SK-N-SH (cell line): ENCODE measurements around the gene TDP1. TPM values are rescaled to one million over a fixed set of nuclear protein-coding genes. Genes with fewer than 3 reads are reported as not detected.

ENCODE experiments used
- CTCF ChIA-PET: fragments of 300-600, 350-600 bp; formaldehyde crosslinking; extraction: SDS; loops from one replicate; lab custom pipeline; 2021; lab: Yijun Ruan, JAX
- POLR2A ChIA-PET: fragments of 350-600 bp; sonication (Branson Sonifier 250); formaldehyde crosslinking; extraction: SDS; loops from one replicate; lab custom pipeline; 2020; ENCODE audit warnings: antibody characterized with exemption, inconsistent platforms; lab: Yijun Ruan, JAX
- DNase-seq: peaks from one replicate; pipeline ENCODE4 v3.0.0; 2012
- H2AFZ ChIP-seq: fragments of 200-600 bp; sonication (generic); 2 replicates; pipeline ENCODE4 v1.8.1; 2016; ENCODE audit warnings: antibody characterized with exemption, mild to moderate bottlenecking, low read depth
- H3F3A ChIP-seq: fragments of 200-600 bp; sonication (generic); replicated peaks from 2 replicates; pipeline ENCODE3; 2016; ENCODE audit warnings: antibody characterized with exemption, mild to moderate bottlenecking; ENCODE audit not compliant: insufficient read depth
- H3K27ac ChIP-seq, 2 experiments: fragments of 200-500 bp in 1 of 2; fragments of 200-600 bp in 1 of 2; sonication (Bioruptor generic) in 1 of 2; sonication (generic), shearing (Covaris generic) in 1 of 2; 2 replicates each; pipeline versions ENCODE4 v1.5.1 to v1.6.1; 2014 to 2016; ENCODE audit warnings: low read depth in 2 of 2, inconsistent platforms in 1 of 2, low read length in 1 of 2, mild to moderate bottlenecking in 1 of 2, mixed read lengths in 1 of 2
- H3K27me3 ChIP-seq: fragments of 200-600 bp; sonication (generic), shearing (Covaris generic); 2 replicates; pipeline ENCODE4 v1.6.1; 2016; ENCODE audit warnings: mixed run types; ENCODE audit not compliant: insufficient read depth
- H3K36me3 ChIP-seq, 2 experiments: fragments of 200-500 bp in 1 of 2; fragments of 200-600 bp in 1 of 2; sonication (Bioruptor generic) in 1 of 2; sonication (generic) in 1 of 2; replicated peaks in 1 of 2; 2 replicates each; pipeline versions ENCODE3 to v1.5.1; 2014 to 2016; ENCODE audit warnings: low read length in 1 of 2, mild to moderate bottlenecking in 1 of 2; ENCODE audit not compliant: insufficient read depth in 2 of 2, control insufficient read depth in 1 of 2
- H3K4me1 ChIP-seq, 2 experiments: fragments of 200-500 bp in 1 of 2; fragments of 200-600 bp in 1 of 2; sonication (Bioruptor generic) in 1 of 2; sonication (generic), shearing (Covaris generic) in 1 of 2; 2 replicates each; pipeline versions ENCODE4 v1.5.1 to v1.6.1; 2014 to 2016; ENCODE audit warnings: low read depth in 1 of 2, low read length in 1 of 2, mixed run types in 1 of 2; ENCODE audit not compliant: insufficient read depth in 2 of 2, control insufficient read depth in 1 of 2
- H3K4me2 ChIP-seq: fragments of 200-600 bp; sonication (generic), shearing (Covaris generic); 2 replicates; pipeline ENCODE4 v1.6.1; 2017; ENCODE audit warnings: mixed run types
- H3K4me3 ChIP-seq, 2 experiments: fragments of 200-500 bp in 1 of 2; fragments of 200-600 bp in 1 of 2; sonication (Bioruptor generic) in 1 of 2; sonication (generic), shearing (Covaris generic) in 1 of 2; 2 replicates each; pipeline versions ENCODE4 v1.5.1 to v1.8.1; 2014 to 2016; ENCODE audit warnings: low read depth in 2 of 2, inconsistent platforms in 1 of 2, low read length in 1 of 2, mild to moderate bottlenecking in 1 of 2, mixed read lengths in 1 of 2, moderate library complexity in 1 of 2
- H3K79me2 ChIP-seq: fragments of 200-600 bp; sonication (generic); 2 replicates; pipeline ENCODE4 v1.8.1; 2017; ENCODE audit warnings: mild to moderate bottlenecking; ENCODE audit not compliant: insufficient read depth
- H3K9ac ChIP-seq: fragments of 200-600 bp; sonication (generic); 2 replicates; pipeline ENCODE4 v1.6.1; 2017; ENCODE audit warnings: mixed run types
- H3K9me2 ChIP-seq: fragments of 200-600 bp; sonication (generic); 2 replicates; pipeline ENCODE4 v1.6.1; 2017; ENCODE audit warnings: mixed run types
- H3K9me3 ChIP-seq: fragments of 200-600 bp; sonication (generic); 2 replicates; pipeline ENCODE4 v1.6.1; 2017; ENCODE audit warnings: mixed run types, mild to moderate bottlenecking, moderate library complexity
- H4K20me1 ChIP-seq: fragments of 200-600 bp; sonication (generic); 2 replicates; pipeline ENCODE4 v1.6.1; 2017; ENCODE audit warnings: mild to moderate bottlenecking, mixed run types; ENCODE audit not compliant: insufficient read depth
- CHD2 ChIP-seq: fragments of 150-350 bp; IDR thresholded peaks from 2 replicates; pipeline ENCODE4 v1.6.1; 2018; ENCODE audit warnings: low read length; ENCODE audit not compliant: partially characterized antibody
- FOSL2 ChIP-seq: IDR thresholded peaks from 2 replicates; pipeline ENCODE4 v1.4.0; 2012; ENCODE audit warnings: low read depth, mild to moderate bottlenecking, moderate library complexity, borderline replicate concordance
- FOXJ3 ChIP-seq: sonication (generic); formaldehyde crosslinking; IDR thresholded peaks from 2 replicates; pipeline ENCODE4 v1.5.1; 2020; ENCODE audit warnings: mild to moderate bottlenecking, missing genetic modification reagents
- JUND ChIP-seq: IDR thresholded peaks from 2 replicates; pipeline ENCODE4 v1.4.0; 2012
- MXI1 ChIP-seq: IDR thresholded peaks from 2 replicates; pipeline ENCODE4 v1.6.1; 2012; ENCODE audit warnings: mild to moderate bottlenecking, low read depth, low read length, improper control_type of control experiment
- POLR2AphosphoS5 ChIP-seq: IDR thresholded peaks from 2 replicates; pipeline ENCODE4 v1.6.1; 2012; ENCODE audit warnings: low read depth, low read length
- RCOR1 ChIP-seq: fragments of 150-350 bp; IDR thresholded peaks from 2 replicates; pipeline ENCODE4 v1.6.1; 2017; ENCODE audit warnings: antibody characterized with exemption, low read length
- RFX5 ChIP-seq: IDR thresholded peaks from 2 replicates; pipeline ENCODE4 v1.6.1; 2012; ENCODE audit warnings: mild to moderate bottlenecking, improper control_type of control experiment, low read length
- RXRA ChIP-seq: IDR thresholded peaks from 2 replicates; pipeline ENCODE4 v1.4.0; 2012; ENCODE audit warnings: low read depth, mild to moderate bottlenecking, borderline replicate concordance
- SMC3 ChIP-seq: IDR thresholded peaks from 2 replicates; pipeline ENCODE4 v1.6.1; 2012; ENCODE audit warnings: low read depth, low read length, improper control_type of control experiment
- TAF1 ChIP-seq: IDR thresholded peaks from 2 replicates; pipeline ENCODE4 v1.6.1; 2012; ENCODE audit warnings: low read depth, mild to moderate bottlenecking, low read length, moderate library complexity, borderline replicate concordance
- WGBS: methylation state at CpG from one replicate; pipeline ENCODE4 v1.1.6; 2017; ENCODE audit warnings: low lambda C conversion rate; 5-methylcytosine and 5-hydroxymethylcytosine counted together
- polyA plus RNA-seq, 3 experiments: library from polyadenylated mRNA; depleted of rRNA; stranded (reverse); fragments of >200 nt; gene quantifications; 2 replicates each; pipeline ENCODE4 v1.2.3, GENCODE V29; 2012
- TF ChIP-seq, protein P1 (sequence below): fragments of 150-350 bp; IDR thresholded peaks from 2 replicates; pipeline ENCODE4 v1.6.1; 2017; ENCODE audit warnings: antibody characterized with exemption, low read length, low read depth, borderline replicate concordance
- TF ChIP-seq, protein P2 (sequence below): IDR thresholded peaks from 2 replicates; pipeline ENCODE4 v1.6.1; 2012; ENCODE audit warnings: mild to moderate bottlenecking, low read depth, low read length, moderate library complexity
- TF ChIP-seq, protein P3 (sequence below): IDR thresholded peaks from 2 replicates; pipeline ENCODE4; 2012

The TDP1 gene
- polyA plus RNA-seq, 1 of the 3 experiments (the other 2 are of a cell fraction) = 14.5 TPM

DNA sequence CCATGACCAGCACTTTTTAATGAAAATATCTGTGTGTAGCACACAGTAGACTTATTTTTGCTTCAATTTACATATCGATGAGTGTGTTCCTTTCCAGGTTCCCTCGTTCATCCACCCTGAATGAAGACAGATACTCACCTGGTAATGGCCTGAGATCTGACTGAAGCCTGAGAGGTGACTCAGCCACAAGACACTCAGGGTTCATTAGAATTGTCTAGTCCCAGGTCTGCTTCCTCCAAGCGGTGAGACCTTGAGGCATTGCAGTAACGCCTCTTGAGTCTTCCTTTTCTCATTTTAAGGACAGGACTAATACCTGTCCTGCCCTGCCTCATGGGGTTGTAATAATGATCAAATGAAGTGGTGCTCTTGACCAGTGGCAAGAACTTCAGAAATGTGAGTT lies 94.5 kb downstream of the TDP1 start:
- Histone ChIP-seq H3K4me2 (no peak overlapping the region), H3K9me2 (no peaks in the 10 kb centered on the region), H2AFZ (no peak overlapping the region), H3K4me1 (no peaks in the 10 kb centered on the region; a peak in 1 of 4 replicates), H3F3A (no peaks in the 10 kb centered on the region), H3K9me3 (no peaks in the 10 kb centered on the region), H3K79me2 (no peaks in the 10 kb centered on the region), H3K36me3 (no peaks in the 10 kb centered on the region), H3K4me3 (no peak overlapping the region), H4K20me1 (no peaks in the 10 kb centered on the region), H3K27ac (no peak overlapping the region), H3K27me3 (no peaks in the 10 kb centered on the region), H3K9ac (no peak overlapping the region)
- CTCF ChIA-PET = interaction anchor here (1.1 to 1.6 kb wide), 2 partner anchors 10 to 77 kb away, joined by 3 to 6 read pairs; no protein-coding TSS in a partner anchor
- no peak for DNase-seq
- TF ChIP-seq FOXJ3 (no peak), SMC3 (no peak), MXI1 (no peak), FOSL2 (no peak), RXRA (no peak), RCOR1 (no peak), JUND (no peak)
- TF ChIP-seq, protein P1, sequence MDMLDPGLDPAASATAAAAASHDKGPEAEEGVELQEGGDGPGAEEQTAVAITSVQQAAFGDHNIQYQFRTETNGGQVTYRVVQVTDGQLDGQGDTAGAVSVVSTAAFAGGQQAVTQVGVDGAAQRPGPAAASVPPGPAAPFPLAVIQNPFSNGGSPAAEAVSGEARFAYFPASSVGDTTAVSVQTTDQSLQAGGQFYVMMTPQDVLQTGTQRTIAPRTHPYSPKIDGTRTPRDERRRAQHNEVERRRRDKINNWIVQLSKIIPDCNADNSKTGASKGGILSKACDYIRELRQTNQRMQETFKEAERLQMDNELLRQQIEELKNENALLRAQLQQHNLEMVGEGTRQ = no peak
- TF ChIP-seq, protein P2, sequence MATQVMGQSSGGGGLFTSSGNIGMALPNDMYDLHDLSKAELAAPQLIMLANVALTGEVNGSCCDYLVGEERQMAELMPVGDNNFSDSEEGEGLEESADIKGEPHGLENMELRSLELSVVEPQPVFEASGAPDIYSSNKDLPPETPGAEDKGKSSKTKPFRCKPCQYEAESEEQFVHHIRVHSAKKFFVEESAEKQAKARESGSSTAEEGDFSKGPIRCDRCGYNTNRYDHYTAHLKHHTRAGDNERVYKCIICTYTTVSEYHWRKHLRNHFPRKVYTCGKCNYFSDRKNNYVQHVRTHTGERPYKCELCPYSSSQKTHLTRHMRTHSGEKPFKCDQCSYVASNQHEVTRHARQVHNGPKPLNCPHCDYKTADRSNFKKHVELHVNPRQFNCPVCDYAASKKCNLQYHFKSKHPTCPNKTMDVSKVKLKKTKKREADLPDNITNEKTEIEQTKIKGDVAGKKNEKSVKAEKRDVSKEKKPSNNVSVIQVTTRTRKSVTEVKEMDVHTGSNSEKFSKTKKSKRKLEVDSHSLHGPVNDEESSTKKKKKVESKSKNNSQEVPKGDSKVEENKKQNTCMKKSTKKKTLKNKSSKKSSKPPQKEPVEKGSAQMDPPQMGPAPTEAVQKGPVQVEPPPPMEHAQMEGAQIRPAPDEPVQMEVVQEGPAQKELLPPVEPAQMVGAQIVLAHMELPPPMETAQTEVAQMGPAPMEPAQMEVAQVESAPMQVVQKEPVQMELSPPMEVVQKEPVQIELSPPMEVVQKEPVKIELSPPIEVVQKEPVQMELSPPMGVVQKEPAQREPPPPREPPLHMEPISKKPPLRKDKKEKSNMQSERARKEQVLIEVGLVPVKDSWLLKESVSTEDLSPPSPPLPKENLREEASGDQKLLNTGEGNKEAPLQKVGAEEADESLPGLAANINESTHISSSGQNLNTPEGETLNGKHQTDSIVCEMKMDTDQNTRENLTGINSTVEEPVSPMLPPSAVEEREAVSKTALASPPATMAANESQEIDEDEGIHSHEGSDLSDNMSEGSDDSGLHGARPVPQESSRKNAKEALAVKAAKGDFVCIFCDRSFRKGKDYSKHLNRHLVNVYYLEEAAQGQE = no peak
- TF ChIP-seq, protein P3, sequence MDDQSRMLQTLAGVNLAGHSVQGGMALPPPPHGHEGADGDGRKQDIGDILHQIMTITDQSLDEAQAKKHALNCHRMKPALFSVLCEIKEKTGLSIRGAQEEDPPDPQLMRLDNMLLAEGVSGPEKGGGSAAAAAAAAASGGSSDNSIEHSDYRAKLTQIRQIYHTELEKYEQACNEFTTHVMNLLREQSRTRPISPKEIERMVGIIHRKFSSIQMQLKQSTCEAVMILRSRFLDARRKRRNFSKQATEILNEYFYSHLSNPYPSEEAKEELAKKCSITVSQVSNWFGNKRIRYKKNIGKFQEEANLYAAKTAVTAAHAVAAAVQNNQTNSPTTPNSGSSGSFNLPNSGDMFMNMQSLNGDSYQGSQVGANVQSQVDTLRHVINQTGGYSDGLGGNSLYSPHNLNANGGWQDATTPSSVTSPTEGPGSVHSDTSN = no peak
- WGBS = 83% methylated on average over 4 of the region's 4 CpGs
- POLR2A ChIA-PET = no interaction called here

DNA sequence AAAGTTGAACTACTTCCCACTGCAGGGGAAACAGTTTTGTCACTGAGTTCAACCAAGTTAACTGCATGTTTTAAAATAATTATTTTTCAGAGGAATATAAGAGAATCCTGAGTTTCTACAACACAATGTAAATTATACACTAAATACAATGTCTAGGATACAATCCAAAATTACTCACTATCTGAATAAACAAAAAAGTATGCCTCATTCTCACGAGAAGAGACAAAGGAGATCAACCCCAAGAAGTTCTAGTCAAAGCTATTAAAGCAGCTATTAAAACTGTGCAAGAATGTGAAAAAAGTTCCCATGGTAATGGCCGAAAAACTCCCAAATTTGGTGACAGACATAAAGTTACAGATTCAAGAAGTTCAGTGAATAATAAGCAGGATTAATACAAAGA lies 97.3 kb downstream of the TDP1 start:
- H3K4me1 ChIP-seq = no peaks in the 10 kb centered on the region; a peak in 1 of 4 replicates
- H3K9me2 ChIP-seq = no peaks in the 10 kb centered on the region
- no peak overlapping the region for H3K9ac ChIP-seq
- ChIA-PET POLR2A (no interaction called here), CTCF (no interaction called here)
- 48% methylated on average over 2 of the region's 2 CpGs for WGBS
- H2AFZ ChIP-seq = no peak overlapping the region
- no peaks in the 10 kb centered on the region for H4K20me1 ChIP-seq
- H3K36me3 ChIP-seq = no peaks in the 10 kb centered on the region
- no peaks in the 10 kb centered on the region; the same call in 1 of the 2 replicates for H3K27me3 ChIP-seq
- no peak overlapping the region for H3K4me3 ChIP-seq
- no peak overlapping the region for H3K27ac ChIP-seq
- no peaks in the 10 kb centered on the region for H3K9me3 ChIP-seq
- H3K4me2 ChIP-seq = no peak overlapping the region
- TF ChIP-seq, protein P1 = no peak
- TF ChIP-seq, protein P2 = no peak
- no peak for TF ChIP-seq CHD2
- no peak for TF ChIP-seq TAF1
- TF ChIP-seq, protein P3 = no peak
- no peak for TF ChIP-seq JUND
- no peak for TF ChIP-seq RFX5
- no peak for TF ChIP-seq POLR2AphosphoS5
- TF ChIP-seq, all 33 proteins: peak for 0
- Histone ChIP-seq H3K79me2 (no peaks in the 10 kb centered on the region), H3F3A (peaks cover 2% of the 10 kb centered on the region)
- DNase-seq = no peak
